MV-4-11 (cell line): ENCODE data around the gene TMEM184A.

Experiments used
- DNase-seq: peaks from one replicate; lab custom pipeline; 2025; lab: John Stamatoyannopoulos, UW

TMEM184A gene

GRCh38 chr7:1501487-1502270 lies 54.3 kb downstream of the TMEM184A start:
- no peak for DNase-seq

- no peak for DNase-seq
These were observed 55.8 kb downstream of the TMEM184A start for GRCh38 chr7:1500064-1500807.

- no peak for DNase-seq
These were observed 56.5 kb downstream of the TMEM184A start for GRCh38 chr7:1499367-1500029.

GRCh38 chr7:1498370-1499305 lies 57.4 kb downstream of the TMEM184A start:
- DNase-seq: no peak

- DNase-seq: no peak
These were observed 58.6 kb downstream of the TMEM184A start for GRCh38 chr7:1497293-1497927.

GRCh38 chr7:1496531-1497292 lies 59.3 kb downstream of the TMEM184A start:
- no peak for DNase-seq

GRCh38 chr7:1495564-1496242 lies 60.3 kb downstream of the TMEM184A start:
- no peak for DNase-seq

GRCh38 chr7:1494866-1495563 lies 61.0 kb downstream of the TMEM184A start:
- DNase-seq: no peak

GRCh38 chr7:1494447-1494846 lies 61.6 kb downstream of the TMEM184A start:
- no peak for DNase-seq

- no peak for DNase-seq
These were observed 62.4 kb downstream of the TMEM184A start for GRCh38 chr7:1493571-1493970.

- DNase-seq: no peak
These were observed 62.9 kb downstream of the TMEM184A start for GRCh38 chr7:1493129-1493528.

GRCh38 chr7:1492640-1493039 lies 63.4 kb downstream of the TMEM184A start:
- DNase-seq: no peak
